ENCODE results near the gene NT5DC1.

DNA sequence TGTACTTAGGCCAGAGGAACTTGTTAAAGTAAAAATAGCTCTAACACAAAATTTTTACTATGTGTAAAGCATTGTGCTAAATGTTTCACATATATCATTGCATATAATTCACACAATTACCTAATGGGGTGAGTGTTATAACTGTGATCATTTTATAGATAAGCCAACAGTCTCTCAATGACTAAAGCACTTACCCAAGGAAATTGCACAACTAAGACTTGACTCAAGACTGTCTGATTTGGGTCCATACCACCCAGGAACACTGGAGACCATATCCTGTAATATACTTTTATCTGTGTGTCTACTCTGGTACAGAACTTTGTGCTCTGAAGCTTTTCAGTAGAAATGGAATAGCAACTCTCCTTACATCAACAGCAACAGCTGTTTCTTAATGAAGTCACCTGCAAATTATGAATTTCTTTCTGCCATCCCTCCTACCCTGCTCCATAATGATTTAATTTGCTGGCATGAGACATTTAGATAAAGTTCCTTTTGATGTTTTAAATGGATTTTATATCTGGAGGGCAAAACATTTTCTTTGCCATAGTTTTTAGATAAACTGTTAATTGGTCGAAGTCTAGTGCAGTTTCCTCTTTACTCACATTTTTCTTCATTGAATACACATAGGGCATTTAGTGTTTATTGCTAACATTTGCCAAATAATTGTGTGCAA is 105.7 kb downstream of the NT5DC1 start:
- TF ChIP-seq CTCF (conservative IDR thresholded peaks at IDR 0.05; ENCODE audit: low read depth, low read length) (no peak), EZH2 (IDR thresholded peaks at IDR 0.05; ENCODE audit: borderline replicate concordance, low read depth, low read length, poor library complexity, severe bottlenecking) (no peak)
